ENCODE results near the gene DLGAP4.

The DLGAP4 gene

GRCh38 chr20:36441027-36441414 lies 134.9 kb downstream of the DLGAP4 start:
- TF ChIP-seq REST (IDR thresholded peaks at IDR 0.05; ENCODE audit: insufficient replicate concordance, low read depth) (no peak), CTCF (IDR thresholded peaks at IDR 0.05; ENCODE audit: insufficient read depth, low read length) (no peak), POLR2AphosphoS5 (IDR thresholded peaks at IDR 0.05; ENCODE audit: low read depth) (no peak), GABPA (IDR thresholded peaks at IDR 0.05; ENCODE audit: low read depth) (no peak), SPI1 (IDR thresholded peaks at IDR 0.05; ENCODE audit: borderline replicate concordance, low read depth) (no peak)

GRCh38 chr20:36441416-36441815 lies 135.3 kb downstream of the DLGAP4 start:
- no peak for TF ChIP-seq GABPA (IDR thresholded peaks at IDR 0.05; ENCODE audit: low read depth)
- peak; percentile 41; the same call in 1 of the 2 replicates for TF ChIP-seq SPI1 (IDR thresholded peaks at IDR 0.05; ENCODE audit: borderline replicate concordance, low read depth)
- Histone ChIP-seq H3K27me3 (ENCODE audit: insufficient read depth, poor library complexity, severe bottlenecking) (no peaks in the 10 kb centered on the region), H3K4me3 (replicated peaks; ENCODE audit: insufficient read depth, low read length) (no peak overlapping the region), H3K27ac (replicated peaks) (no peak overlapping the region)
- DNase-seq (ENCODE audit: low read depth in 1 of 2, low spot score in 1 of 2), result no peak

More at GRCh38 chr20:36441027-36441414, 134.9 kb downstream of the DLGAP4 start:
- peak in 1 of 2 experiments; percentile 35 for DNase-seq (ENCODE audit: low read depth in 1 of 2, low spot score in 1 of 2)
- H3K27me3 ChIP-seq (ENCODE audit: insufficient read depth, poor library complexity, severe bottlenecking), result no peaks in the 10 kb centered on the region
- no peak overlapping the region for H3K4me3 ChIP-seq (replicated peaks; ENCODE audit: insufficient read depth, low read length)
- H3K27ac ChIP-seq (replicated peaks), result no peak overlapping the region

- no peak for DNase-seq (ENCODE audit: low read depth in 1 of 2, low spot score in 1 of 2)
- Histone ChIP-seq H3K27ac (replicated peaks) (no peak overlapping the region), H3K4me3 (replicated peaks; ENCODE audit: insufficient read depth, low read length) (no peak overlapping the region), H3K27me3 (ENCODE audit: insufficient read depth, poor library complexity, severe bottlenecking) (no peaks in the 10 kb centered on the region)
- no peak for TF ChIP-seq GABPA (IDR thresholded peaks at IDR 0.05; ENCODE audit: low read depth)
- TF ChIP-seq SPI1 (IDR thresholded peaks at IDR 0.05; ENCODE audit: borderline replicate concordance, low read depth), result no peak
- TF ChIP-seq POLR2AphosphoS5 (IDR thresholded peaks at IDR 0.05; ENCODE audit: low read depth), result no peak
- TF ChIP-seq REST (IDR thresholded peaks at IDR 0.05; ENCODE audit: insufficient replicate concordance, low read depth), result no peak
- TF ChIP-seq CTCF (IDR thresholded peaks at IDR 0.05; ENCODE audit: insufficient read depth, low read length), result no peak
Measured at GRCh38 chr20:36445847-36446246, 139.7 kb downstream of the DLGAP4 start.

GRCh38 chr20:36446557-36446956 lies 140.4 kb downstream of the DLGAP4 start:
- Histone ChIP-seq H3K4me3 (replicated peaks; ENCODE audit: insufficient read depth, low read length) (no peak overlapping the region), H3K27me3 (ENCODE audit: insufficient read depth, poor library complexity, severe bottlenecking) (no peaks in the 10 kb centered on the region), H3K27ac (replicated peaks) (no peak overlapping the region)
- no peak for TF ChIP-seq GABPA (IDR thresholded peaks at IDR 0.05; ENCODE audit: low read depth)
- DNase-seq (ENCODE audit: low read depth in 1 of 2, low spot score in 1 of 2), result no peak

GRCh38 chr20:36447101-36447500 lies 141.0 kb downstream of the DLGAP4 start:
- no peak for TF ChIP-seq SPI1 (IDR thresholded peaks at IDR 0.05; ENCODE audit: borderline replicate concordance, low read depth)
- TF ChIP-seq CTCF (IDR thresholded peaks at IDR 0.05; ENCODE audit: insufficient read depth, low read length), result no peak
- no peak for TF ChIP-seq POLR2AphosphoS5 (IDR thresholded peaks at IDR 0.05; ENCODE audit: low read depth)
- TF ChIP-seq REST (IDR thresholded peaks at IDR 0.05; ENCODE audit: insufficient replicate concordance, low read depth), result no peak
- no peak for TF ChIP-seq GABPA (IDR thresholded peaks at IDR 0.05; ENCODE audit: low read depth)
- Histone ChIP-seq H3K27ac (replicated peaks) (no peak overlapping the region), H3K27me3 (ENCODE audit: insufficient read depth, poor library complexity, severe bottlenecking) (no peaks in the 10 kb centered on the region), H3K4me3 (replicated peaks; ENCODE audit: insufficient read depth, low read length) (no peak overlapping the region)
- DNase-seq (ENCODE audit: low read depth in 1 of 2, low spot score in 1 of 2), result no peak
